ENCODE results near the gene SEC63. TPM values are rescaled to one million over a fixed set of nuclear protein-coding genes. Genes with fewer than 3 reads are reported as not detected.
"Not testable (repeated sequence)": the region's sequence is repeated elsewhere in the genome, so short reads cannot be mapped to it uniquely, and the experiment has no call there.

Gene SEC63
- polyA plus RNA-seq, 1 of the 3 experiments (the other 2 are of a cell fraction) = 13.2 TPM

- no peaks in the 10 kb centered on the region for H3F3A ChIP-seq (replicated peaks; ENCODE audit: insufficient read depth)
- no peak overlapping the region for H3K9ac ChIP-seq
- H4K20me1 ChIP-seq (ENCODE audit: insufficient read depth) = no peaks in the 10 kb centered on the region
- CTCF ChIA-PET = no interaction called here
- no peak for TF ChIP-seq RXRA (IDR thresholded peaks at IDR 0.05; ENCODE audit: borderline replicate concordance, low read depth)
- TF ChIP-seq FOXM1 (IDR thresholded peaks at IDR 0.05; ENCODE audit: low read depth) = no peak
- no peak for TF ChIP-seq TEAD4 (IDR thresholded peaks at IDR 0.05; ENCODE audit: borderline replicate concordance, insufficient read depth)
- no peak for TF ChIP-seq CTCF (IDR thresholded peaks at IDR 0.05)
- TF ChIP-seq GATA2 (CRISPR knock-in tag; IDR thresholded peaks at IDR 0.05) = no peak
- no peak overlapping the region for H3K4me3 ChIP-seq (ENCODE audit: low read depth in 2 of 2, low read length in 1 of 2)
- no peak overlapping the region for H3K27ac ChIP-seq (ENCODE audit: low read depth in 2 of 2, low read length in 1 of 2)
- H3K79me2 ChIP-seq (ENCODE audit: insufficient read depth) = no peaks in the 10 kb centered on the region
- H3K9me3 ChIP-seq = no peaks in the 10 kb centered on the region
- H3K4me1 ChIP-seq (ENCODE audit: control insufficient read depth in 1 of 2, insufficient read depth in 2 of 2, low read depth in 1 of 2, low read length in 1 of 2) = no peaks in the 10 kb centered on the region; a peak in 1 of 4 replicates
- H3K27me3 ChIP-seq (ENCODE audit: insufficient read depth) = no peaks in the 10 kb centered on the region
- DNase-seq = no peak
- POLR2A ChIA-PET = no interaction called here
- H3K36me3 ChIP-seq (replicated peaks in 1 of 2; ENCODE audit: control insufficient read depth in 1 of 2, insufficient read depth in 2 of 2, low read length in 1 of 2) = peaks cover 0 to 3% of the 10 kb centered on the region in 2 experiments
- H3K9me2 ChIP-seq = no peaks in the 10 kb centered on the region
- H2AFZ ChIP-seq (ENCODE audit: low read depth) = no peak overlapping the region
- H3K4me2 ChIP-seq = no peak overlapping the region
These were observed 95.6 kb downstream of the SEC63 start for GRCh38 chr6:107862383-107862782.

GRCh38 chr6:107860963-107861362 lies 97.0 kb downstream of the SEC63 start:
- H3K9me3 ChIP-seq; H3K27me3 ChIP-seq (ENCODE audit: insufficient read depth); H3K36me3 ChIP-seq (replicated peaks in 1 of 2; ENCODE audit: control insufficient read depth in 1 of 2, insufficient read depth in 2 of 2, low read length in 1 of 2); H4K20me1 ChIP-seq (ENCODE audit: insufficient read depth); H3K9me2 ChIP-seq; H3K9ac ChIP-seq; H3K4me1 ChIP-seq (ENCODE audit: control insufficient read depth in 1 of 2, insufficient read depth in 2 of 2, low read depth in 1 of 2, low read length in 1 of 2); H2AFZ ChIP-seq (ENCODE audit: low read depth); H3K4me2 ChIP-seq; POLR2A ChIA-PET; DNase-seq; H3F3A ChIP-seq (replicated peaks; ENCODE audit: insufficient read depth); H3K27ac ChIP-seq (ENCODE audit: low read depth in 2 of 2, low read length in 1 of 2); H3K4me3 ChIP-seq (ENCODE audit: low read depth in 2 of 2, low read length in 1 of 2); H3K79me2 ChIP-seq (ENCODE audit: insufficient read depth): not testable (repeated sequence)
- CTCF ChIA-PET = interaction anchor here (1.5 kb wide), 1 partner anchor 13 kb away, joined by 6 read pairs; no protein-coding TSS in a partner anchor
- 67% methylated on average over 4 of the region's 4 CpGs for WGBS (ENCODE audit: low lambda C conversion rate)

- H3K36me3 ChIP-seq (replicated peaks in 1 of 2; ENCODE audit: control insufficient read depth in 1 of 2, insufficient read depth in 2 of 2, low read length in 1 of 2); H3K9ac ChIP-seq; POLR2A ChIA-PET; H3K27ac ChIP-seq (ENCODE audit: low read depth in 2 of 2, low read length in 1 of 2); H3K4me3 ChIP-seq (ENCODE audit: low read depth in 2 of 2, low read length in 1 of 2); H4K20me1 ChIP-seq (ENCODE audit: insufficient read depth); DNase-seq; H3K4me1 ChIP-seq (ENCODE audit: control insufficient read depth in 1 of 2, insufficient read depth in 2 of 2, low read depth in 1 of 2, low read length in 1 of 2); H3K4me2 ChIP-seq; H3K9me3 ChIP-seq; H3K79me2 ChIP-seq (ENCODE audit: insufficient read depth); H3F3A ChIP-seq (replicated peaks; ENCODE audit: insufficient read depth); H3K9me2 ChIP-seq; H3K27me3 ChIP-seq (ENCODE audit: insufficient read depth); H2AFZ ChIP-seq (ENCODE audit: low read depth): not testable (repeated sequence)
- whole genome bisulfite sequencing (ENCODE audit: low lambda C conversion rate) = 81% methylated on average over 15 of the region's 18 CpGs
- CTCF ChIA-PET = interaction anchor here (1.5 kb wide), 1 partner anchor 12 kb away, joined by 6 read pairs; no protein-coding TSS in a partner anchor
These were observed 97.9 kb downstream of the SEC63 start for GRCh38 chr6:107860144-107860543.

Data from SK-N-SH (cell line).